Measurements from ENCODE around the gene AFAP1L2. TPM values are rescaled to one million over a fixed set of nuclear protein-coding genes. Genes with fewer than 3 reads are reported as not detected.

AFAP1L2 gene
- total RNA-seq, 1 donor, result 7.3 TPM

GRCh38 chr10:114303556-114303955 lies 100.7 kb downstream of the AFAP1L2 start:
- DNase-seq (ENCODE audit: low read depth), result no peak
- TF ChIP-seq CTCF (IDR thresholded peaks at IDR 0.05; ENCODE audit: insufficient read depth, low read depth, low read length), result no peak
- no peak overlapping the region for H3K4me3 ChIP-seq (ENCODE audit: low read depth, low read length)

- no peak for DNase-seq (ENCODE audit: low read depth)
- H3K4me3 ChIP-seq (ENCODE audit: low read depth, low read length), result no peak overlapping the region
- no peak for TF ChIP-seq CTCF (IDR thresholded peaks at IDR 0.05; ENCODE audit: insufficient read depth, low read depth, low read length)
Measured at GRCh38 chr10:114301951-114302710, 102.2 kb downstream of the AFAP1L2 start.

GRCh38 chr10:114301177-114301576 lies 103.1 kb downstream of the AFAP1L2 start:
- TF ChIP-seq CTCF (IDR thresholded peaks at IDR 0.05; ENCODE audit: insufficient read depth, low read depth, low read length), result no peak
- no peak overlapping the region for H3K4me3 ChIP-seq (ENCODE audit: low read depth, low read length)
- DNase-seq (ENCODE audit: low read depth), result no peak

- H3K4me3 ChIP-seq (ENCODE audit: low read depth, low read length), result no peak overlapping the region
- DNase-seq (ENCODE audit: low read depth), result no peak
- no peak for TF ChIP-seq CTCF (IDR thresholded peaks at IDR 0.05; ENCODE audit: insufficient read depth, low read depth, low read length)
Measured at GRCh38 chr10:114300036-114300645, 104.2 kb downstream of the AFAP1L2 start.

GRCh38 chr10:114297136-114297705 lies 107.1 kb downstream of the AFAP1L2 start:
- no peak for DNase-seq (ENCODE audit: low read depth)
- H3K4me3 ChIP-seq (ENCODE audit: low read depth, low read length), result no peak overlapping the region
- TF ChIP-seq CTCF (IDR thresholded peaks at IDR 0.05; ENCODE audit: insufficient read depth, low read depth, low read length), result no peak

- H3K4me3 ChIP-seq (ENCODE audit: low read depth, low read length), result no peak overlapping the region
- no peak for TF ChIP-seq CTCF (IDR thresholded peaks at IDR 0.05; ENCODE audit: insufficient read depth, low read depth, low read length)
- no peak for DNase-seq (ENCODE audit: low read depth)
Measured at GRCh38 chr10:114295393-114295792, 108.9 kb downstream of the AFAP1L2 start.
